ENCODE results near the gene LPAR1.

Gene LPAR1

GRCh38 chr9:111035543-111036428 lies 2.5 kb downstream of the LPAR1 start:
- DNase-seq (ENCODE audit: low spot score in 2 of 2) (no peak), ATAC-seq (replicated peaks; ENCODE audit: extremely low read depth, poor library complexity, severe bottlenecking) (no peak)
- Mint-ChIP-seq H3K4me3 (no peak overlapping the region), H3K27ac (ENCODE audit: low read depth) (no peak overlapping the region), H3K4me1 (peaks cover 12% of the 10 kb centered on the region), H3K27me3 (peaks cover 48% of the 10 kb centered on the region), H3K36me3 (ENCODE audit: insufficient read depth) (peaks cover 3% of the 10 kb centered on the region), H3K9me3 (no peaks in the 10 kb centered on the region)

- no peaks in the 10 kb centered on the region for H3K9me3 Mint-ChIP-seq
- ATAC-seq (replicated peaks; ENCODE audit: extremely low read depth, poor library complexity, severe bottlenecking): no peak
- DNase-seq (ENCODE audit: low spot score in 2 of 2): no peak
- H3K4me3 Mint-ChIP-seq: no peak overlapping the region
- H3K36me3 Mint-ChIP-seq (ENCODE audit: insufficient read depth): peaks cover 3% of the 10 kb centered on the region
- no peak overlapping the region for H3K27ac Mint-ChIP-seq (ENCODE audit: low read depth)
- H3K27me3 Mint-ChIP-seq: peaks cover 48% of the 10 kb centered on the region
- peaks cover 12% of the 10 kb centered on the region for H3K4me1 Mint-ChIP-seq
Measured at GRCh38 chr9:111034898-111035539, 3.3 kb downstream of the LPAR1 start.

DNA sequence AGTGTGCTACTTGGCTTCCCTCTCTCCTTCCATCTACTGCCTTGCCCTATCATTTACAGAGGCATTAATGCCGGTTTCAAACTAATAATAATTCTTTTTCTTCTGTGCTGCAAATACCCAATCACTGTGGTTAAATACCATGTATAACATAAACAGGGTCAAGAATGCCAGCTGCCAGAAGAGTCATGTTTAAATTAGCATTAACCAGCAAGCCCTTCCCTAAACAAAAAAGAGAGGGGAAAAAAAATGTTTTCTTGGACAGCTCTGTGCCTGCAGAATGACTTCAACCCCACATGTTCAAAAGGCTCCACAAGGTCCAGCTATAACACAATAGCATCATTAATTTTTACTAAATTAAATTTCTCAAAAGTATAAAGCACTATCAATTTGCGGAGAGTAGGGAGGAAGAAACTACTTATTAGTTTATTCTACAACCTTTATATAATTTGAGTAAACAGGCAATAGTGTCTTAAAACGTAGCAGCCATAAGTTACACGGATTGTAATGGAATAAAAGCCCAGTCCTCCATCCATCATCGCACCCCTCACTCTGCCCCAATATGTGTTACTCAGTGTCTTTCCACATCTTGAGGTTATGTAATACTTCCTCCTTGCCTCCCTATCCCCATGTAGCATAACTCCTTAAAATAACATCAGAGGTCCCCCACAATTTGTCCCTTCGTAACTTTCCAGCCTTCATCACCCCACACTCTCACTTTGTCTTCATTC lies 3.9 kb downstream of the LPAR1 start:
- Mint-ChIP-seq H3K27me3 (peaks cover 46% of the 10 kb centered on the region), H3K36me3 (ENCODE audit: insufficient read depth) (peaks cover 2% of the 10 kb centered on the region), H3K27ac (ENCODE audit: low read depth) (no peak overlapping the region), H3K9me3 (peaks cover 2% of the 10 kb centered on the region), H3K4me3 (no peak overlapping the region), H3K4me1 (peaks cover 11% of the 10 kb centered on the region)
- no peak for DNase-seq (ENCODE audit: low spot score in 2 of 2)
- no peak for ATAC-seq (replicated peaks; ENCODE audit: extremely low read depth, poor library complexity, severe bottlenecking)

DNA sequence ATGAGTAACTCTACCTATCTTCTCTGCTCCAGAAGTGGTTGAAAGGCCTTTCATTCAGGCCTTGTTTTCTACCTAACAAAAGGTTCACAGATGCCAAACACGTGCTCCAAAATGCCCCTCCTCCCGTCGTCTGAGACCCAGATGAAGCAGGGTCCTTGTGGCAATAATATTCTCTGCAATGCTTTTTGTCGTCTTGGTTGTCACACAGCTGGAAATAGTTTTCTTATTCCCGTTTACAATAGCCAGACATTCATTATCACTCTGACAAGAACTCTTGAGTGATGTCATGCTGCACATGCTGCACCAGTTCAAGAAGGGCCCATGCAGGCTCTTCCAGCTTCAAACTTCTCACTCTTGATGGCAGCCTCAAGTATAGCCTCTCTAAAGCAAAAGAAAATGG lies 7.8 kb downstream of the LPAR1 start:
- Mint-ChIP-seq H3K4me1 (no peaks in the 10 kb centered on the region), H3K27ac (ENCODE audit: low read depth) (no peak overlapping the region)

DNA sequence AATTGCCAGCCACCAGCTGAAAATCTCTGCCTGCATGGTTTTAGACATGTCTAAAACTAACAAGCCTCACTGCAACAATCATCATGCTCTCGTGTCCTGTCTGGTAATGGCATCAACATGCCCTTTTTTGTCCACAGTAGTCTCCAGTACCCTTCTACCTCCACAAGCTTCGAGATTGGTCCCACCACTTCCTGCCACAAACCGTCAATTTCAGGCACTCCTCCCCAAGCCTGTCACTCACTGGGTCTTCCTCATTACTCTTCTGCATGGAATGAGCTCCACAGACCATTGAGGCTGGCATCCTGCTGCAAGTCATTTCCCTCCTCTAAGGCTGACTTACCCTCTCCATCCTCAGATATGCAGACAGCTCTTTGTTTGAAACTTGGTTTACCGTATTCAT lies 9.0 kb downstream of the LPAR1 start:
- Mint-ChIP-seq H3K9me3 (peaks cover 6% of the 10 kb centered on the region), H3K27me3 (peaks cover 6% of the 10 kb centered on the region), H3K27ac (ENCODE audit: low read depth) (no peak overlapping the region), H3K4me3 (no peak overlapping the region), H3K4me1 (no peaks in the 10 kb centered on the region), H3K36me3 (ENCODE audit: insufficient read depth) (no peaks in the 10 kb centered on the region)
- DNase-seq (ENCODE audit: low spot score in 2 of 2): no peak
- ATAC-seq (replicated peaks; ENCODE audit: extremely low read depth, poor library complexity, severe bottlenecking): no peak

More for the DNA sequence above, 7.8 kb downstream of the LPAR1 start:
- H3K4me3 Mint-ChIP-seq: no peak overlapping the region
- DNase-seq (ENCODE audit: low spot score in 2 of 2): no peak
- peaks cover 15% of the 10 kb centered on the region for H3K27me3 Mint-ChIP-seq
- peaks cover 6% of the 10 kb centered on the region for H3K9me3 Mint-ChIP-seq
- ATAC-seq (replicated peaks; ENCODE audit: extremely low read depth, poor library complexity, severe bottlenecking): no peak
- H3K36me3 Mint-ChIP-seq (ENCODE audit: insufficient read depth): no peaks in the 10 kb centered on the region

GRCh38 chr9:111027798-111028197 lies 10.5 kb downstream of the LPAR1 start:
- H3K27ac Mint-ChIP-seq (ENCODE audit: low read depth): no peak overlapping the region
- no peaks in the 10 kb centered on the region for H3K36me3 Mint-ChIP-seq (ENCODE audit: insufficient read depth)
- no peaks in the 10 kb centered on the region for H3K27me3 Mint-ChIP-seq
- H3K4me3 Mint-ChIP-seq: no peak overlapping the region
- ATAC-seq (replicated peaks; ENCODE audit: extremely low read depth, poor library complexity, severe bottlenecking): no peak
- peaks cover 12% of the 10 kb centered on the region for H3K9me3 Mint-ChIP-seq
- DNase-seq (ENCODE audit: low spot score in 2 of 2): no peak
- no peaks in the 10 kb centered on the region for H3K4me1 Mint-ChIP-seq

GRCh38 chr9:111023128-111023527 lies 15.1 kb downstream of the LPAR1 start:
- Mint-ChIP-seq H3K9me3 (peaks cover 6% of the 10 kb centered on the region), H3K27ac (ENCODE audit: low read depth) (no peak overlapping the region), H3K4me3 (no peak overlapping the region), H3K27me3 (no peaks in the 10 kb centered on the region), H3K36me3 (ENCODE audit: insufficient read depth) (no peaks in the 10 kb centered on the region), H3K4me1 (no peaks in the 10 kb centered on the region)
- DNase-seq (ENCODE audit: low spot score in 2 of 2): no peak
- no peak for ATAC-seq (replicated peaks; ENCODE audit: extremely low read depth, poor library complexity, severe bottlenecking)

- no peak overlapping the region for H3K4me3 Mint-ChIP-seq
- no peaks in the 10 kb centered on the region for H3K4me1 Mint-ChIP-seq
- no peak for DNase-seq (ENCODE audit: low spot score in 2 of 2)
- H3K27me3 Mint-ChIP-seq: no peaks in the 10 kb centered on the region
- no peak for ATAC-seq (replicated peaks; ENCODE audit: extremely low read depth, poor library complexity, severe bottlenecking)
- H3K27ac Mint-ChIP-seq (ENCODE audit: low read depth): no peak overlapping the region
- H3K36me3 Mint-ChIP-seq (ENCODE audit: insufficient read depth): no peaks in the 10 kb centered on the region
- peaks cover 11% of the 10 kb centered on the region for H3K9me3 Mint-ChIP-seq
Measured at GRCh38 chr9:111020594-111020993, 17.7 kb downstream of the LPAR1 start.

- Mint-ChIP-seq H3K27ac (ENCODE audit: low read depth) (no peak overlapping the region), H3K4me1 (no peaks in the 10 kb centered on the region), H3K4me3 (no peak overlapping the region), H3K36me3 (ENCODE audit: insufficient read depth) (peaks cover 1% of the 10 kb centered on the region), H3K9me3 (peaks cover 5% of the 10 kb centered on the region), H3K27me3 (no peaks in the 10 kb centered on the region)
- no peak for ATAC-seq (replicated peaks; ENCODE audit: extremely low read depth, poor library complexity, severe bottlenecking)
- no peak for DNase-seq (ENCODE audit: low spot score in 2 of 2)
Measured at GRCh38 chr9:111016426-111017045, 21.7 kb downstream of the LPAR1 start.

DNA sequence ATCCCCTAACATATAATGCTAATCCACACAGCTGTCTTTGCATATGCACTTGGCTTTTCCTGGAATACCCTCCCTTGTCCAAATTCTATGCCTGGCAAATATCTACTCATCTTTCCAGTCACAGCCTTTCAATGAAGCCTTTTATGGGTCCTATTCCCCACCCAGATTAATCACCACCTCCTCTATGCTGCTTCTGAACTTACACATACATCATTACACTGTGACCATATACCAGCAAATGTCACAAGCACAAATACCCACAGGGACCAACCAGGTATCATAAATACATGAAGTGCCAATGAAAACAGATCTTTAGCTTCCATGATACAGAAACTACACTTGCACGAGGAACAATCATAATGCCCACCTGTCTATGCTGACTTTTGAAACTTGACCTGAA lies 22.3 kb downstream of the LPAR1 start:
- H3K4me1 Mint-ChIP-seq: no peaks in the 10 kb centered on the region
- peaks cover 5% of the 10 kb centered on the region for H3K9me3 Mint-ChIP-seq
- DNase-seq (ENCODE audit: low spot score in 2 of 2): no peak
- peaks cover 1% of the 10 kb centered on the region for H3K36me3 Mint-ChIP-seq (ENCODE audit: insufficient read depth)
- no peaks in the 10 kb centered on the region for H3K27me3 Mint-ChIP-seq
- no peak for ATAC-seq (replicated peaks; ENCODE audit: extremely low read depth, poor library complexity, severe bottlenecking)
- H3K27ac Mint-ChIP-seq (ENCODE audit: low read depth): no peak overlapping the region
- H3K4me3 Mint-ChIP-seq: no peak overlapping the region

GRCh38 chr9:111013707-111014106 lies 24.6 kb downstream of the LPAR1 start:
- ATAC-seq (replicated peaks; ENCODE audit: extremely low read depth, poor library complexity, severe bottlenecking) (no peak), DNase-seq (ENCODE audit: low spot score in 2 of 2) (no peak)
- Mint-ChIP-seq H3K27me3 (no peaks in the 10 kb centered on the region), H3K27ac (ENCODE audit: low read depth) (no peak overlapping the region), H3K36me3 (ENCODE audit: insufficient read depth) (peaks cover 1% of the 10 kb centered on the region), H3K4me1 (no peaks in the 10 kb centered on the region), H3K4me3 (no peak overlapping the region), H3K9me3 (peaks cover 5% of the 10 kb centered on the region)

DNA sequence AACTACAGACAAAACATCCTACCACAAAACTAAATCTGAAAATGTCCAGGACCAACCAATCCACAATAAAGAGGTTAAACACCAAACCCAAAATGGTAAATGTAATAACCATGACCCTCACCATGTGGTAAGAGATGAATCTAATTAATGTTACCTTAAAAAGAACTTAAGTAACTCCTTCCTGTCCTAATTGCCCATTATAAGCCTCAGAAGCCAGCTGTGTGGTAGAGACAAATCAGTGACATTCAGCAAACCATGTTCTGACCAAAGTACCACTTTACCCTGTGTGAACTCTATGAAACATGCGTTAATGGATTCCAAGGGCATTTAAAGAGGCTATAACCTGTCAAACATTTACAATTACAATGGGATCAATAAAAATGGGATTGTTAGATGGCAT lies 25.0 kb downstream of the LPAR1 start:
- Mint-ChIP-seq H3K9me3 (peaks cover 5% of the 10 kb centered on the region), H3K4me1 (no peaks in the 10 kb centered on the region), H3K4me3 (no peak overlapping the region), H3K27ac (ENCODE audit: low read depth) (no peak overlapping the region), H3K27me3 (no peaks in the 10 kb centered on the region), H3K36me3 (ENCODE audit: insufficient read depth) (peaks cover 1% of the 10 kb centered on the region)
- ATAC-seq (replicated peaks; ENCODE audit: extremely low read depth, poor library complexity, severe bottlenecking) (no peak), DNase-seq (ENCODE audit: low spot score in 2 of 2) (no peak)

Measured in central memory CD8-positive, alpha-beta T cell (primary cell).